Measurements from ENCODE around the gene TAF1C.
"Not testable (repeated sequence)": the region's sequence is repeated elsewhere in the genome, so short reads cannot be mapped to it uniquely, and the experiment has no call there.

The TAF1C gene

DNA sequence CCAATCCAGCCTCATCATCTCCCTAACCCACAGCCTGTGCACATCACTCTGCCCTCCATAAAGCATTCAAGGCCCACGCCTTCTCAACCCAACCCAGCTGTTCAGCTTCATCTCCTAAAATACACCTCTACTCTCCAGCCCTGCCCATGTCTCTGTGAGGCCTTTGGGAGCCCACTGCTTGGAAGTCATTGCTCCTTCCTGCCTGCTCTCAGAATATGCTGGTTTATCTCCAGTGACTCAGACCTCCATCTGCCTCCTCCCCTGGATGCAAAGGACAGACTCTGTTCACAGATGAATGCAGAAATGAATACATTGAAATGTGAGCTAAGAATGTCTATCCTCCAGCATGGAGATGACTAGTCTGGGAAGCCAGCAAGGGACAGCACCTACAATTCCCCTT lies 34.0 kb upstream of the TAF1C start:
- Mint-ChIP-seq H3K9me3 (no peaks in the 10 kb centered on the region), H3K4me1 (ENCODE audit: low read depth) (no peaks in the 10 kb centered on the region), H3K27me3 (ENCODE audit: low read depth) (no peaks in the 10 kb centered on the region)

GRCh38 chr16:84218956-84219355 lies 32.1 kb upstream of the TAF1C start:
- Mint-ChIP-seq H3K36me3 (ENCODE audit: low read depth) (no peaks in the 10 kb centered on the region), H3K27me3 (ENCODE audit: low read depth) (no peaks in the 10 kb centered on the region), H3K4me3 (no peak overlapping the region), H3K4me1 (ENCODE audit: low read depth) (no peaks in the 10 kb centered on the region), H3K27ac (no peak overlapping the region), H3K9me3 (no peaks in the 10 kb centered on the region)
- DNase-seq (ENCODE audit: low spot score) = no peak

More for the DNA sequence above, 34.0 kb upstream of the TAF1C start:
- DNase-seq (ENCODE audit: low spot score) = no peak
- no peaks in the 10 kb centered on the region for H3K36me3 Mint-ChIP-seq (ENCODE audit: low read depth)
- no peak overlapping the region for H3K27ac Mint-ChIP-seq
- H3K4me3 Mint-ChIP-seq = no peak overlapping the region

GRCh38 chr16:84218176-84218823 lies 31.4 kb upstream of the TAF1C start:
- no peaks in the 10 kb centered on the region for H3K36me3 Mint-ChIP-seq (ENCODE audit: low read depth)
- DNase-seq (ENCODE audit: low spot score) = no peak
- no peaks in the 10 kb centered on the region for H3K27me3 Mint-ChIP-seq (ENCODE audit: low read depth)
- no peak overlapping the region for H3K4me3 Mint-ChIP-seq
- no peak overlapping the region for H3K27ac Mint-ChIP-seq
- no peaks in the 10 kb centered on the region for H3K9me3 Mint-ChIP-seq
- H3K4me1 Mint-ChIP-seq (ENCODE audit: low read depth) = no peaks in the 10 kb centered on the region

- not testable (repeated sequence) for H3K27ac Mint-ChIP-seq; H3K27me3 Mint-ChIP-seq (ENCODE audit: low read depth); H3K4me3 Mint-ChIP-seq; H3K36me3 Mint-ChIP-seq (ENCODE audit: low read depth); H3K4me1 Mint-ChIP-seq (ENCODE audit: low read depth); H3K9me3 Mint-ChIP-seq; DNase-seq (ENCODE audit: low spot score)
These were observed 29.3 kb upstream of the TAF1C start for GRCh38 chr16:84216144-84216543.

DNA sequence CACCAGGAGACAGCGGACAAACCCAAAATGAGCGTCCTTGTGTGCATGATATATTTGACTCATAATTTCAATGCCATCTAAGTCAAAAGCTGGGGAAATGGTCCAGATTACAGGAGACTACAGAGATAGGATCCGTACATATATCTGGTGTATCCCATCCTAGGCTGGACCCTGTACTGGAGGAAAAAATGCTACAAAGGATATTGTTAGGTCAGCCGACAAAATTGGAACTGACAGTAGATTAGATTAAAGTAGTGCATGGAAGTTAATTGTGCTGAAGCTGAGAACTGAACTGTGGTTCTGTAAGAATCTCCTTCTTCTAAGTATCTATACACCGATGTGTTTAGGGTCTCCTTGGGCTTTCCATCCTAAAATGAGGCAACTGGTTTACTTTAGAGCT lies 28.7 kb upstream of the TAF1C start:
- H3K36me3 Mint-ChIP-seq (ENCODE audit: low read depth) = no peaks in the 10 kb centered on the region
- no peaks in the 10 kb centered on the region for H3K9me3 Mint-ChIP-seq
- H3K27ac Mint-ChIP-seq = no peak overlapping the region
- no peak overlapping the region for H3K4me3 Mint-ChIP-seq
- H3K27me3 Mint-ChIP-seq (ENCODE audit: low read depth) = no peaks in the 10 kb centered on the region
- no peak for DNase-seq (ENCODE audit: low spot score)
- no peaks in the 10 kb centered on the region for H3K4me1 Mint-ChIP-seq (ENCODE audit: low read depth)

DNA sequence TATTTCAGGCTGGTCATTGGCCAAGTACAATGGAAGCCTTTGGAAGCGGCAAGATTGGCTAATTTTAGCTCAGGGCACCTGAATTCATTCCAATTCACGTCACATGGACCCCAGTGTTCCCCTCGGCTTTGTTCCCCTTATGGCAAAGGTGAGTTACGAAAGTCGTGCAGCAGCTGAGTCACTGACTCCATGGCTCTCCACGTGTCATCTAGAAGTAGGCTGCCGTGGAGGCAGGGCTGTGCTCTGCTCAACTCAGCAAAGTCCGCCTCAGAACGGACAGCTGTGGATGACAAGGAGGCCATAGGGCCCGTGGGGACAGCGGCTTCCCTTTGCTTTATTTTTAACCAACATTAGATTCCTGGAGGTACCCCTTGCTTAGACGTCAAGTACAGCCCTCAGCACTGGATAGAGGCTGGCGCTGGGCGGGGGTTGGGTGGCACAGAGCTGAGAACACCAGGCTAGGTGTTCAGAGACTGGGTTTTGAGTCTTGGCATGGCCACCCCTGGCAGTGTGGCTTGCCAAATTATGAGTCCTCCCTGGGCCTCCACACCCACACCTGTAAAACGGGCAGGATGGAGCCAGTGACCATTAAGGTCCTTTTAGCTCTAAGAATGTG lies 27.7 kb upstream of the TAF1C start:
- Mint-ChIP-seq H3K9me3 (no peaks in the 10 kb centered on the region), H3K27ac (no peak overlapping the region), H3K4me3 (no peak overlapping the region), H3K4me1 (ENCODE audit: low read depth) (no peaks in the 10 kb centered on the region), H3K27me3 (ENCODE audit: low read depth) (no peaks in the 10 kb centered on the region), H3K36me3 (ENCODE audit: low read depth) (no peaks in the 10 kb centered on the region)
- DNase-seq (ENCODE audit: low spot score) = no peak

- Mint-ChIP-seq H3K4me1 (ENCODE audit: low read depth) (no peaks in the 10 kb centered on the region), H3K9me3 (no peaks in the 10 kb centered on the region), H3K4me3 (no peak overlapping the region), H3K27me3 (ENCODE audit: low read depth) (no peaks in the 10 kb centered on the region), H3K36me3 (ENCODE audit: low read depth) (no peaks in the 10 kb centered on the region), H3K27ac (no peak overlapping the region)
- DNase-seq (ENCODE audit: low spot score) = no peak
These were observed 25.8 kb upstream of the TAF1C start for GRCh38 chr16:84212631-84213030.

GRCh38 chr16:84212154-84212553 lies 25.3 kb upstream of the TAF1C start:
- H3K9me3 Mint-ChIP-seq = no peaks in the 10 kb centered on the region
- no peak for DNase-seq (ENCODE audit: low spot score)
- H3K36me3 Mint-ChIP-seq (ENCODE audit: low read depth) = no peaks in the 10 kb centered on the region
- no peaks in the 10 kb centered on the region for H3K4me1 Mint-ChIP-seq (ENCODE audit: low read depth)
- no peak overlapping the region for H3K4me3 Mint-ChIP-seq
- H3K27ac Mint-ChIP-seq = no peak overlapping the region
- no peaks in the 10 kb centered on the region for H3K27me3 Mint-ChIP-seq (ENCODE audit: low read depth)

- Mint-ChIP-seq H3K4me1 (ENCODE audit: low read depth) (no peaks in the 10 kb centered on the region), H3K27me3 (ENCODE audit: low read depth) (no peaks in the 10 kb centered on the region), H3K4me3 (no peak overlapping the region), H3K9me3 (no peaks in the 10 kb centered on the region), H3K36me3 (ENCODE audit: low read depth) (no peaks in the 10 kb centered on the region), H3K27ac (no peak overlapping the region)
- DNase-seq (ENCODE audit: low spot score) = no peak
These were observed 23.1 kb upstream of the TAF1C start for GRCh38 chr16:84209989-84210388.

DNA sequence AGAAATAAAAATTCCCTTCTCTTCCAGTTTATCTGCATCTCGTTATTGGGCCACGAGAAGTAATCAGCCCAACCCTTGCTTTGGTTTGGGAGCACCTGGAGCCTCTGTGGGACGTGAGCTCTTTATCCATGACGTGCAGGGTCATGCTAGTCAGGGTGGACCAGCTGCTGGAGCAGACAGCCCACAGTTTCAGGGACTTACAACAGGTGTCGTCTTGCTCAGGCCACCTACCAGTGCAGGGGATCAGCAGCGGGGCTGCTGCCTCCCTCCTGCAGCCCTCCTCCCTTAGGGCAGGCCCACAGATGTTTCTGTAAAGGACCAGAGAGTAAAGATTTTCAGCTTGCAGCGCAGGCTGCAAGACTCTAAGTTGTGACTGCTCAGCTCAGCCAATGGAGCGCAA lies 21.0 kb upstream of the TAF1C start:
- Mint-ChIP-seq H3K4me3 (no peak overlapping the region), H3K9me3 (no peaks in the 10 kb centered on the region), H3K27ac (no peak overlapping the region), H3K4me1 (ENCODE audit: low read depth) (no peaks in the 10 kb centered on the region), H3K36me3 (ENCODE audit: low read depth) (no peaks in the 10 kb centered on the region), H3K27me3 (ENCODE audit: low read depth) (no peaks in the 10 kb centered on the region)
- DNase-seq (ENCODE audit: low spot score) = no peak

- H3K4me1 Mint-ChIP-seq (ENCODE audit: low read depth) = no peaks in the 10 kb centered on the region
- H3K9me3 Mint-ChIP-seq = no peaks in the 10 kb centered on the region
- no peak for DNase-seq (ENCODE audit: low spot score)
- no peaks in the 10 kb centered on the region for H3K36me3 Mint-ChIP-seq (ENCODE audit: low read depth)
- H3K27me3 Mint-ChIP-seq (ENCODE audit: low read depth) = no peaks in the 10 kb centered on the region
- H3K4me3 Mint-ChIP-seq = no peak overlapping the region
- H3K27ac Mint-ChIP-seq = no peak overlapping the region
These were observed 20.4 kb upstream of the TAF1C start for GRCh38 chr16:84207251-84207650.

GRCh38 chr16:84205976-84206691 lies 19.3 kb upstream of the TAF1C start:
- Mint-ChIP-seq H3K27ac (no peak overlapping the region), H3K36me3 (ENCODE audit: low read depth) (no peaks in the 10 kb centered on the region), H3K4me3 (no peak overlapping the region), H3K27me3 (ENCODE audit: low read depth) (no peaks in the 10 kb centered on the region), H3K9me3 (no peaks in the 10 kb centered on the region), H3K4me1 (ENCODE audit: low read depth) (no peaks in the 10 kb centered on the region)
- no peak for DNase-seq (ENCODE audit: low spot score)

DNA sequence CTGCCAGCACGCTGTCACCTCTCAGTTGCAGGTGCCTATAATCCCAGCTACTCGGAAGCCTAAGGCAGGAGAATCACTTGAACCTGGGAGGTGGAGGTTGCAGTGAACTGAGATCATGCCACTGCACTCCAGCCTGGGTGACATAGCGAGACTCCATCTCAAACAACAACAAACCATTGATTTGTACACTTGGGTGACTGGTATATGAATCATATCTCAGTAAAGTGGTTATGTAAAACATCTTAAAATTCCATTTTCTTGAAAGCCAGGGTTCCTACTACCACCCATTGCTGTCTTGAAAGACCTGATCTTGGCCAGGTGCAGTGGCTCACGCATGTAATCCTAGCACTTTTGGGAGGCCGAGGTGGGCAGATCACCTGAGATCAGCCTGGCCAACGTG lies 18.3 kb upstream of the TAF1C start:
- not testable (repeated sequence) for H3K4me3 Mint-ChIP-seq; H3K9me3 Mint-ChIP-seq; H3K36me3 Mint-ChIP-seq (ENCODE audit: low read depth); H3K4me1 Mint-ChIP-seq (ENCODE audit: low read depth); H3K27ac Mint-ChIP-seq; H3K27me3 Mint-ChIP-seq (ENCODE audit: low read depth); DNase-seq (ENCODE audit: low spot score)

- not testable (repeated sequence) for H3K36me3 Mint-ChIP-seq (ENCODE audit: low read depth); H3K4me1 Mint-ChIP-seq (ENCODE audit: low read depth); H3K27me3 Mint-ChIP-seq (ENCODE audit: low read depth); H3K4me3 Mint-ChIP-seq; DNase-seq (ENCODE audit: low spot score); H3K27ac Mint-ChIP-seq; H3K9me3 Mint-ChIP-seq
These were observed 17.7 kb upstream of the TAF1C start for GRCh38 chr16:84204551-84204950.
